ENCODE results near the gene SYNRG.

Gene SYNRG

DNA sequence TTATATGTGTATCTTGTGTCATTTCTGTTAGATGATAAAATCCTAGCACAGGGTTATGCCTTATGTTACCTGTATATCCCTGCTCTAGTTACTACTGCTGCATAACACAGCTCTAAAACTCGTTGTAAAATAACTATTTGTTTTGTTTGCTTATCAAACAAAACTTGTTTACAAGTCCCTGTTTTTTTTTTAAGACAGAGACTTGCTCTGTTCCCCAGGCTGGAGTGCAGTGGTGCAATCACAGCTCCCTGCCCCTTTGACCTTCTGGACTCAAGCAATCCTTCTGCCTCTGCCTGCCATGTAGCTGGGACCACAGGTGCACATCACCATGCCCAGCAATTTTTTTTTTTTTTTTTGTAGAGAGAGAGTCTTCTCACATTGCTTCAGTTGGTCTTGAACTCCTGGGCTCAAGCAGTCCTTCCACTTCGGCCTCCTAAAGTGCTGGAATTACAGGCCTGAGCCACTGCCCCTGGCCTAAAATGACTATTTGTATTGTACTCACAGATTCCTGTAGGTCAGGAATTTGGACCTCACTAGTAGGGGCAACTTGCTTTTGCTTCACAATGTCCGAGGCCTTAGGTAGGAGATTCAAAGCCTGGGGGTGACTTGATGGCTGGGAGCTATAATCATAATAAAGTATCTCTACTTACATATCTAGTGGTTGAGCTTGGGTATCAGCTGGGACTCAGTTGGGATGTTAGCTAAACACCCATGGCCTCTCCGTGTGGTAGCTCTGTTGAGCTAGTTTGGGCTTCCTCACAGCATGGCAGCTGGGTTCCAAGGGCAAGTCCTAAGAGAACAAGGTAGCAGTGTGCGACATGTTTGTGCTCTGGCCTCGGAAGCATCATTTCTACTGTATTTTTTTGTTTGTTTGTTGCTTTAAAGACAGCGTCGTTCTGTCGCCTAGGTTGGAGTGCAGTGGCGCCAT is 106.9 kb downstream of the SYNRG start:
- DNase-seq (ENCODE audit: low spot score), result no peak

- DNase-seq (ENCODE audit: low spot score), result no peak
Observed at GRCh38 chr17:37500378-37500777, 108.8 kb downstream of the SYNRG start.

DNA sequence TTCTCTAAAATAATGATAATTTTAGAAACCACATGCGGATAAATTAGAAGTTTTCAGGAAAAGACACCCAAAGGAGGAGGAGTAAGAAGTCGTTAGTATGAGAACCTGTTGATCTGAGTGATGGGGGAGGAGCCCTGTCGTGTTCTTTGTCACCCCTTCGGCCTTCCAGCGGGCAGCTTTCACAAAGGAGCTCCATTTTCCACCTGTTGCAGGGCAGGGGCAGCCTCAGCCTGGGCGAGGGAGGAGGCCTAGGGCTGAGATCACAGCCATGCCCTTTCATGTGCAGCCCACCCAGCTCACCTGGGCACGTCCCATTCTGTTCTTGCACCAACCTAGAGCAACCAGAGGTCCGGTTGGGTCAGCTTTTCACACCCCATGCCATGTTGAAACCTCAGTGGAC is 114.2 kb downstream of the SYNRG start:
- no peak for DNase-seq (ENCODE audit: low spot score)

GRCh38 chr17:37494401-37494831 is 114.8 kb downstream of the SYNRG start:
- no peak for DNase-seq (ENCODE audit: low spot score)

DNA sequence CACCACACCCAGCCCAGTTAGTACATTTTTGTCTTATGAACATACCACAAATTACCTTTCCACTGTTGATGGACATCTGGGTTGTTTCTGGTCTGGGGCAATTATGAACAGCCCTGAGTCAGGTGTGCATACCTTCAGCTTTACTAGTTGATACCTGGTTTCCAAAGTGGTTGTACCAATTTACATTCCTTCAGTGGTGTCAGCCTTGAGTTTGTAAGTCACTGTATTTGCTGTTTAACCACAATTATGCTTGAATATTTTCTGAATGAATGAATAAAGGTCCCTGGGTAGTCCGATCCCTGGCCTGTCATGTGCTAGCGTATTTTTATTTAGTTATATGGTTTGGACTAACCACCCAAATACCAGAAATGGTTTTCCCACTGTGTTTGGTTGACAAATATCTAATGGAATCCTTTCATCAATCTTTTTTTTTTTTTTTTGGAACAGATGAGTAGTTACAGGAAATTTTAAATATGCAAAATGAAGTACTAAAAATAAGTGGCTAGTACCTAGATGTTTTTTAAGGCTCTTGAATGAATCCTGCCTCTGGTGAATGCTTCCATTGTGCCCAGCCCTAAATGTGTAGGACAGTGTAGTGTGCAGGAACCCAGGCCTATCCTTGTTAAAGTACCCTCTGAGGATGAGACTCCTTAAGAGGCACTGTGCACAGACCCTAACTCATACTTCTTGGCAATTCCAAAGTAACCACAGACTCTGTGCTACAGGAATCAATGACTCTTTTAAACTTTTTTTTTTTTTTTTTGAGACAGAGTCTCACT is 115.8 kb downstream of the SYNRG start:
- no peak for DNase-seq (ENCODE audit: low spot score)

- no peak for DNase-seq (ENCODE audit: low spot score)
Observed at GRCh38 chr17:37492167-37492566, 117.1 kb downstream of the SYNRG start.

- DNase-seq (ENCODE audit: low spot score), result peak; percentile 94
Observed at GRCh38 chr17:37490638-37491614, 118.3 kb downstream of the SYNRG start.

DNA sequence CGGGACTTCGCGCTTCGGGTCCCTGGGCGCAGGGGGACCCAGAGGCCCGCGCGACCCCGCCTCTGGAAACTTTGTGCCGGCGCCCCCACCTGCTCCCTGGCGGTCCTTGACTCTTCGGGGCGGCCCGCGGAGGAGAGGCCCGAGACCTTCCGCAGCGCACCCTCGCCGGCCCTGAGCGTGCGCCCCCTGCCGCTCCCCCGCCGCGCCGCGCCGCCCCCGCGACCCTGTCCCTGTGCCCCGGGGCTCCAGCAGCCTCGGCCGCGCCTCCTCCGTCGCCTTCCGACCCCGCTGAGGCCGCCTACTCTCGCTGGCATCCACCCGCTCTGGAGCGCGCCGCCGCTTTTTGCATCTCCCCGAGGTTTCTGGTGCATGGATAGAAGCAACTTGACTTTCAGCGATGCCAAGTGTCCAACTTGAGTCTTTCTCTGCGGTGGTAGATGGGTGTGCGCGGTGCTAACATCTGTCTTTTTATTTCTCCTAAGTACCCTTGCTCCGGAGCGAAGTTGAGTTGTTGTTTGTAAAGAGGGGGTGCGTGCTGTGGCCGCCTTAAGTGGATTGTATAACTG is 119.1 kb downstream of the SYNRG start:
- peak; percentile 79 for DNase-seq (ENCODE audit: low spot score)

DNA sequence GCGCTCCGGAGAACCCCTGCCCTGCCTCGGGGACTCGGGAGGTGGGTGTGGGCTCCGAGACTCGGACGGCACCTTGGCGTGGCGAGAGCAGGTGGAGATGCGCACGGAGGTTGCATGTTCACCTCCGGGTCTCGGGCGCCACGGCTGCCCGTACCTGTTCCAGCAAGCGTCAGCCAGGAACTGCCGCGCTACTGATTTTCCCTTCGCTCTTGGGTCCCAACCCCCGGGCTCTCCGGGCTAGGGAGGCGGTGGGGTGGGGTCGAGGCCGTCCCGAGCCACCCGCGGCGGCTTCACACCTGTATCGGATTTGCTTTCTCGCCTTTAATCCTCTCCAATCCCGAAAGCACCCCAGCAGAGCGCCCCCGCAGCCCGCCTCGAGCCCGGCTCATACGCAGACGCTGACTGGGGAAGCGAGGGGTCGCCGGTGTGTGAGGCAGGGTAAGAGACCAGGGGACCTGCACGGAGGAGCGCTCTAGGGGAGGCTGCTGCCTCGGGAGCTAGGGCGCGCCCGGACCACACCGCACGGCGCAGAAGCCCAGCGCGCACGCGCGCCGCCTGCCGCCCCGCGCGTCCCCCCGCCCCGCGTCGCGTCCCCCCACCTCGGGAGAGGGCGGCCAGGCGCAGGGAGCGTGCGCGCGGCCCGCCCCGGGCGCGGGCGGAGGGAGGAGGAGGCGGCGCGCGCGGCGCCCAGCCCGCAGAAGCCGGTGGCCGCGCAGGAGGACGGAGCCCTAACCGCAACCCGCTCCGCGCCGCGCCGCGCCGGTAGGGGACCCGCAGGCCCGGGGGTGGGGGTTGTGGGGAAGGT is 119.8 kb downstream of the SYNRG start, which contains the start of gene DUSP14:
Gene DUSP14 (plus strand): TSS at position 695 of the 805 bp plus-strand sequence. CDS start 22,382 bp downstream, outside the sequence.
- peak; percentile 85 for DNase-seq (ENCODE audit: low spot score)

DNA sequence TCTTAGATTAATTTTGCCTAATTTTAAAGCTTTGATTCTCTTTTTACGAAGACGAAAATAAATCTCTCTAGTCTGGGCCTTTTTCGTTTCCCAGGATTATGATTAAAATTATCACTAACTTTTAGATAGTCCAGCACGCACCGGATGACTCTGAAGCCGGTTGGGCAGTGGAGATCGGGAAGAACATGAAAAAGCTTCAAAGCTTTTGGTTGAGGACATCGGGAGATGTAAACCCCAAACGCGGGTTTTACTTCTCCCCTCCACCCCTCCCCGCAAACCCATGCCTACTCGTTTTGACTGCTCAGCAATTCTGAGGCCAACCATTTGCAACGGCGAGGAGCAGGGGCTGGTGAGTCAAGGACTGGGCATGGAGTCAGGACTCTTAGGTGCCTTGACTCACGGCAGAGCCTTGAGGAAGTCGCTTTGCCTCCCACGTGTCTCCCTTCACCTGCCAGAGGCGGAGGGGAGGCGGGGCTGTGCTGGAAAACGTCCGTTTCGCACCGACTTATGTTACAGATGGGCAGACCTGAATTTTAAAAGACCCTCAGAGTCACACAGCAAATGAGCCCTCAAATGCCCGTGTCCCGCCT is 120.5 kb downstream of the SYNRG start:
- peak; percentile 95 for DNase-seq (ENCODE audit: low spot score)

DNA sequence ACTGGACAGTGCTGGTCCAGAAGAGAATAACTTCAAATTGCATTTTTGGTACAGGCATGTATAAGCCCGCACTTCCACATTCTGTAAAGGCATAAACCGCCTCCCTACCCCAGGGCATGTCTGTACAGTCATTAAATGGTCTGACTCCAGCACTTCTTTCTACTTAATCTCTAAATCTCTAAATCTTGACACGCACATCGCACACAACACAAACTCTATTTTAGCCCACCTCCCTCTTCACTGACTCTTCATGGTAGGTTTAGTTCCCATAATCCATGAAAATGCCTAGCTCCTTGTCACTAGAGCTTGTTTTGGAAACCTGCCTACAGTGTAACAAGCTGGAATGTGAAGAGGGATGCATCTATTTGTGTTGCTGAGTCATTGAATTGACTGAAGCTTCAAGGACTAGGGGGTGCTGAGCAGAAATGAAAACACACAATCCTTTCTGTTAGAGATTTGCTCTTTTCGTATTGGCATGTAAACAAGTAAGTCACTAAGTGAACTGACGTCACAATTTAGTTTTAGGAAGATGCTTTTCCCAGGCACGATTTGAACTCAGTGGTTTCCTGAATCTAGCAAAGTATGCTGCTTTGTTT is 121.1 kb downstream of the SYNRG start:
- peak; percentile 82 for DNase-seq (ENCODE audit: low spot score)

DNA sequence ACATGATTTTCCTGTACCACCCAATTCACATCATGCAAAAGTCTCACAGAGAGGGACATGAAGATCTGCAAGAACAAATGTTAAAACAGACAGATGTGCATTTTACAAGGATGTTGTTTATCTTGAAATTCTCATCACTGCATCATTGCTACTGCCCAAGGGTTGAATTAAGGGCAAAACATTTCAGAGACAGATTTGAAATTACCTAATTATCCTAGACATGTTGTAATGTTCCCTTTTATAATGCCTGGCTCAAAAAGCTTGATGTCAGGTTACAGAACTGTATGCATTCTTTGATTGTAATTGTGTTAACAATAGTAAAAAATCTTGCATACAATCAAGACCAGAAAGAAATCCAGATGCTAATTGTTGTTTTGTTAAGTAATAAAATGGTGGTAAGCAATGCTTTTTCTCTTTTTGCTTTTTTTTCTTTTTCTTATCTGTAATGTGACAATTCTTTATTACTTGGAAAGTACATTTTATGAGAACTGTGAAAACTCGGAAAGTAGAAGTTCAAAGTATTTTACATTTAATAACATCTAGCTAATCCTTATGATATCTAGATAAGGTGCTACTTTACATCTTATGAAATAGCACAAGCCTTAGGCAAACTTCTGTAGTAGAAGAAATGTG is 123.2 kb downstream of the SYNRG start:
- DNase-seq (ENCODE audit: low spot score), result no peak

DNA sequence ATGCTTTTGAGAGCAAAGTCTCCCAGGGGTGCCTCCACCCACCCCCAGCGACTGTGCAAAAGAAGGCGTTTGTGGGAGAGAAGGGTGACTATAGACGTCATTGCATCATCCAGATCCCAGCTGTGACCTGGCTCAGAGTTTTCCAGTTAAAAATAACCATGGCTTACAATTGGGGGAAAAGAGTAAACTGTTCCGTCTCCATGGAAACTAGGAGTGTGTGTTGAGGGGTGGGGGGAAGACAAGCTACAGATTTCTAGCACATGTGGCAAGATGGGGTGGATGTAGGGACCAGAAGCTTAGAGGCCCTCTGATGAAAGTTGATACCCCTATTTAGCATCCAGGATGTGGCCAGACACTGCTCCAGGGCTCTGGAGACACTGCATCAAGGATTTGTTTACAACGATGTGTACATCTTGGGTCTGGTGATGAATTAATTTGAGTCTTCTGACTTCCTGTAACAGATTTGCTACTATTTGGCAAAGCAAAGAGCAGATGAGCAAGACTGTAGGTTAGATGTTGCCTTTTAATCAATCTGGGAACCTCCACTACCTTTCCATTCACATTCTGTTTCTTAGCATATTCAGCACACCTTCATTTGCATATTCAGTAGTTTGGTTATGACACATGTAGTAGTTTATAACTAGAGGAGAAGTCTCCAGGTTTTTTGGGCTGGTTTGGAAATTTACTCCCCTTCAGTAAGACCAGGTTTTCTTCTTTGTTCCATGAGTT is 125.7 kb downstream of the SYNRG start:
- peak; percentile 25 for DNase-seq (ENCODE audit: low spot score)

GRCh38 chr17:37481001-37481665 is 128.1 kb downstream of the SYNRG start:
- DNase-seq (ENCODE audit: low spot score), result no peak

GRCh38 chr17:37480427-37480826 is 128.8 kb downstream of the SYNRG start:
- no peak for DNase-seq (ENCODE audit: low spot score)

GRCh38 chr17:37479025-37479424 is 130.2 kb downstream of the SYNRG start:
- DNase-seq (ENCODE audit: low spot score), result no peak

DNA sequence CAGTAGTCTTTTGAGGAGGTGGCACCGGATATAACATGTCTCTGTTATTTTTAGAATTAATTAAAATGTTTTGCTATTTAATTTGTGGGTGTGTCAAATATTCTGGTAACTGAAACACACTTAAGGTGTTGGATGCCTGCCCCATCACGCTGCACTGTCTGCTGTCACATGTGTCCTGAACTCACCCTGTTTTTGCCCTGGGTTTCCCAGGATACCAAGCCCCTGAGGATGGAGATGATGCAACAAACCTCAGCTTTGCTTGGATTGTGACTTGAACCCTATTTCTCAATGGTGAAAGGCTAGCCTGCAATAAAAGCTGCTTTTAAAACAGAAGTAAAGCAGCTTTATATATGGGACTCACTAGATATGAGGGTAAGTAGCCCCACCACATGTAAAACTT is 131.0 kb downstream of the SYNRG start:
- no peak for DNase-seq (ENCODE audit: low spot score)

Data from RKO (cell line).